WI38 (cell line): Measurements from ENCODE around the gene DNAH17.
"Not testable (repeated sequence)": the region's sequence is repeated elsewhere in the genome, so short reads cannot be mapped to it uniquely, and the experiment has no call there.

Source experiments
- H3K4me3 ChIP-seq: 2 replicates; pipeline ENCODE4 v1.5.1; 2011; ENCODE audit warnings: low read depth, mild to moderate bottlenecking, control low read depth, low read length
- TF ChIP-seq, protein P1 (sequence below): IDR thresholded peaks from 2 replicates; pipeline ENCODE4 v1.5.1; 2012; ENCODE audit warnings: low read depth, mild to moderate bottlenecking, control low read depth, low read length

Gene DNAH17

DNA sequence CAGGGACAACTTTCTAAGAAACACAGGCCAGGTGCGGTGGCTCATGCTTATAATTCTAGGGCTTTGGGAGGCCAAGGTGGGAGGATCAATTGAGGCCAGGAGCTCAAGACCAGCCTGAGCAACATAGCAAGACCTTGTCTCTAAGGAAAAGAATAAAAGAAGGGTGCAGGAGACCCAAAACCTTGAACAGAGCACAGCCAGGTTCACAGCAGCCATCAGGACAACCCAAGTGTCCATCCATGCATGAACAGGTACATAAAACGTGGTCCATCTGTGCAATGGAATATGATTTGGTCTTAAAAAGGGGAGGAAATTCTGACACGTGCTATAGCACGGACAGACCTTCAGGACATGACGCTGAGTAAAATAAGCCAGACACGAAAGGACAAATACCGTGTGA lies 107.8 kb downstream of the DNAH17 start:
- TF ChIP-seq, protein P1, sequence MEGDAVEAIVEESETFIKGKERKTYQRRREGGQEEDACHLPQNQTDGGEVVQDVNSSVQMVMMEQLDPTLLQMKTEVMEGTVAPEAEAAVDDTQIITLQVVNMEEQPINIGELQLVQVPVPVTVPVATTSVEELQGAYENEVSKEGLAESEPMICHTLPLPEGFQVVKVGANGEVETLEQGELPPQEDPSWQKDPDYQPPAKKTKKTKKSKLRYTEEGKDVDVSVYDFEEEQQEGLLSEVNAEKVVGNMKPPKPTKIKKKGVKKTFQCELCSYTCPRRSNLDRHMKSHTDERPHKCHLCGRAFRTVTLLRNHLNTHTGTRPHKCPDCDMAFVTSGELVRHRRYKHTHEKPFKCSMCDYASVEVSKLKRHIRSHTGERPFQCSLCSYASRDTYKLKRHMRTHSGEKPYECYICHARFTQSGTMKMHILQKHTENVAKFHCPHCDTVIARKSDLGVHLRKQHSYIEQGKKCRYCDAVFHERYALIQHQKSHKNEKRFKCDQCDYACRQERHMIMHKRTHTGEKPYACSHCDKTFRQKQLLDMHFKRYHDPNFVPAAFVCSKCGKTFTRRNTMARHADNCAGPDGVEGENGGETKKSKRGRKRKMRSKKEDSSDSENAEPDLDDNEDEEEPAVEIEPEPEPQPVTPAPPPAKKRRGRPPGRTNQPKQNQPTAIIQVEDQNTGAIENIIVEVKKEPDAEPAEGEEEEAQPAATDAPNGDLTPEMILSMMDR, result no peak
- no peak overlapping the region for H3K4me3 ChIP-seq

DNA sequence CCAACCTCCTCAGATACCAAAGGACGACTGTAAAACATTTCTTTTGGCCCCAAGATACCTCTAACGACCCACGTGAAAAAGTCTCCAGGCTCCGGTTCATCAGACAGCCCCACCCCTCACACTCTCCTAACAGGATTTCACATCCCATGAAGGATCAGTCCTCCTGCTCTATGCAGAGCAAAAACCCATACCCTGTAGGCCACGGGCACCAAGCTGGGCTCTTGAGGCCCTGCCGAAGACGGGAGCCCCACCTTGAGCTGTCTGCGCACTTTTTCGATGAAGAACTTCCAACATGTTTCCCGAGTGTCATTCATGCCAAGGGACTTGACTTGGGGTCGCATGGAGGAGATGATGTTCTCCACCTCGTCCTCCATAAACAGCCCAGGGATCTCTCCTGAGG lies 108.8 kb downstream of the DNAH17 start:
- H3K4me3 ChIP-seq, result no peak overlapping the region
- TF ChIP-seq, protein P1, result no peak

DNA sequence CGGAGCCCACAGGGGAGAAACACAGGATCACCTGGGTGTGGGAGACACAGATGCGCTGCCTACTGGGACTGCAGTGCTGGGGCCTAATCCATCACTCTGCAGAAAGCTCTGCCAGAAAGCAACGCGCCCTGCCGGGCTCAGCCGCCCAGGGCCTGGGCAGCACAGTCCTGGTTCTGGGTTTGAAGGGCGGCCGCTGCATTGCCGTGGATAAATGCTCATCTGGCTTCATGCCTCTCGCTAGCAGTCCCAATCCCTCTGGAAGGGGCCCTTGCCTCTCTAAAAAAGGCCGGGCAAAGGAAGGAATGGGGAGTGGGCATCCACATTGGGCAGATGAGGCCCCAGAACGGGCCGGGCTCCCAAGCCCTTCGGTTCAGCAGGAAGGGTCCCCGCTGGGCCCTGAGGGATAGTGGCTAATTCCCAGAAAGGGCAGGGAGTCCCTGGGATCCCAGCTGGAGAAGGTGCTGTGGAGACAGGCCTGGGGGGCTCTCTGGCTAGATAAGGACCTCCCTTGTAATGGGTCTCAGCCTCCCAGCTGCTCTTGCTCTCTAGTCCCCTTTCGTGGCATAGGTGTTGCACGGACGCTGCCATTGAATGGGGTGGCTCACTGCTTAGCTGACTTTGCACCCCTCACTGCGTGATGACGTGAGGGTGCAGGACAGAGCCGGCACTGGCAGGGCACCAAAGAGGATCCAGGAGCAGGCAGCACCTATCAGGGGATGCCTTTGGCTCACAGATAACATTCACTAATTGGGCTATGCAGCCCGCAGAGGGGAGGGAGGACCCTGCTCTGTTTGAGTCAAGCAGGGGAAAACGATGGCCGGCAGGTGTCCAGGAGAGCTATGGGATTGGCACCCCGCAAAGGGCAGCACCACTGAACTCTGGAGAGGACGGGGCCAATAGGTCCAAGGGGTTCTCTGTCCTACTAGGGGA lies 110.1 kb downstream of the DNAH17 start:
- TF ChIP-seq, protein P1, result no peak

DNA sequence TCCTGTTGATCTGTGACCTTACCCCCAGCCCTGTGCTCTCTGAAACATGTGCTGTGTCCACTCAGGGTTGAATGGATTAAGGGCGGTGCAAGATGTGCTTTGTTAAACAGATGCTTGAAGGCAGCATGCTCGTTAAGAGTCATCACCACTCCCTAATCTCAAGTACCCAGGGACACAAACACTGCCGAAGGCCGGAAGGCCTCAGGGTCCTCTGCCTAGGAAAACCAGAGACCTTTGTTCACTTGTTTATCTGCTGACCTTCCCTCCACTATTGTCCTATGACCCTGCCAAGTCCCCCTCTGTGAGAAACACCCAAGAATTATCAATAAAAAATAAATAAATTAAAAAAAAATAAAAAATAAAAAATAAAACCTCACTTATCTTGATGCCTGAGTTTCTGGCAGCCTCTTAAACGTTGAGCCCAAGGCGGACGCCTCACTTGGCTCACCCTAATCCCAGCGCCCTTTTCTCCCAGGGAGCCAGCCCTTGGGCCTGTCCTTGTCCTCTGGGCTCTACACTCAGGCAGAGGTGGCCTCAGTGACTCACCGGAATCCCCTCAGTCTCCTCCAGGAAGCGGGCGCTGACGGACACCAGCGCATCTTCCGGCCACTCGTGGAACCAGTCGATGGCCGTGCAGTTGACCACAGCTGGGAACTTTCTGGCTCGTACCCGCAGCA lies 110.9 kb downstream of the DNAH17 start:
- not testable (repeated sequence) for H3K4me3 ChIP-seq

More for the DNA sequence above, 110.1 kb downstream of the DNAH17 start:
- no peak overlapping the region for H3K4me3 ChIP-seq

DNA sequence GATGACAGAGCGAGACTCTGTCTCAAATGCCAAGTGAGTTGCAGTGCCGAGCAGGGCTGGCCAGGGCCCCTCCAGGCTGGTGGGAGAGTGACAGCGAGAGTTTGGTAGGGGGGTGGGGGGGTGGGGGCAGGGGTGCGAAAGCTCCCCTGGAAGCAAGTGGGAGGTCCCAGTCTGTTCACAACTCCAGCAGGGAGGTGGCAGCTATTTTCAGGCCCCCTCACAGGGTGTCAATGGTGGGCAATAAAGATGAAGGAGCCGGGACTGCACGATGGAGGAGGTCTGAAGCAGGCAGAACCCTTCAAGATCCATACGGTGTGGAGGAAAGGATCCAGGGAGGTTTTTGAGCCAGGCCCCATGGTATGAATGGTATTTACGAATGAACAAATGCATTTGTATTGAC lies 115.0 kb downstream of the DNAH17 start:
- H3K4me3 ChIP-seq, result no peak overlapping the region
- TF ChIP-seq, protein P1, result no peak

DNA sequence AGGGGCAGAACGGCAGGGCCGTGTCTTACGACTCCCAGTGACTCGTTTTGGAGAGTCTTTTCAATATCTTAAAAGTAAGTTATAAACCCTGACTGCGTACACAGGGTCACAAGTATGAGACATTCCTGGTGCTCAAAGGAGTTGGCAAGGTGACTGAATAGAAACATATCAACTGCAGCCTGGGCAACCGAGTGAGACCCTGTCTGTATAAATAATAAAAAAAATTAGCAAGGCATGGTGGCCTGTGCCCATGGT lies 115.5 kb downstream of the DNAH17 start:
- TF ChIP-seq, protein P1, result no peak
- no peak overlapping the region for H3K4me3 ChIP-seq

DNA sequence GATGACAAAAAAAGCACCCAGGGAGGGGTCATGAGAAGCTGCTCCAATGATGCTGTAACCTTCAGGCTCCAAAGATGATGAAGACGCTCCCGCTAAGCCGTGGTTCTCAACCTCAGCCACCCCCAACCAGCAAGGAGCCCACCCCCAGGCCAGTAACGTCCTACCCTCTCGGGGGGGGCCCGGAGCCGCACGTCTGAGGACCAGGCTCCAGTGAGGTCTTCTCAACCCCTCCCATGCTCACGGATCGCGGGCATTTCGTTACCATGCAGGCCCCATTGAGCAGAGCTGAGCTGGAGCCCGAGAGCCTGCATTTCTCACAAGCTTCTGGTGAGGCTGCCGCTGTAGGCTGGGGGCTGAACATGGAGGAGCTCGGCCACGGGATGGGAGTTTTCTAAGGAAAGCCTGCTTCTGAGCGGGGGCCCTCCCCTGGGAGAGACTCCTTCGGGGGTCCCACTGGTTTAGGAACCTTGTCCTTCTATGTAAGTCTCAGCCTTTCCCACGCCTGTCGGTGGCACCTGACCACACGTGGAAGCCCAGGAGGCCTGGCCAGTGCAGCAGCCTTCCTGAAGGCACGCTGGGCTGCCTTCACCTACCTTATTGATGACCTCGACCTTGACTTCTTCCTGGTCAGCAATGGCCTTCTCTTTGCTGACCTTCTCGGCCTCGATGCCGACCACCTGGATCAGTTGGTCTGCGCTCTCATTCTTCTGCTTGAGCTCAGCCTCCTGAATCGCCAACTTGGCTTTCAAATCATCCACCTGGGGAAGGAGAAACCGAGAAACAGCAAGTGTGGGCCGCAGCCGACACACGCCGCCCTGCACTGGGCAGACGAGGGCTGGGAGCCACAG lies 116.0 kb downstream of the DNAH17 start:
- TF ChIP-seq, protein P1, result no peak

More for the DNA sequence above, 116.0 kb downstream of the DNAH17 start:
- H3K4me3 ChIP-seq, result no peak overlapping the region
